HEK293 (cell line): ENCODE measurements around the gene MAST2.

ENCODE experiments used
- BCL11A ChIP-seq: fragments of 450-650 bp; formaldehyde crosslinking; IDR thresholded peaks from 2 replicates; pipeline ENCODE4 v1.5.1; 2016; ENCODE audit warnings: low read depth, missing biosample characterization, missing genetic modification characterization
- ZNF501 ChIP-seq: fragments of 450-650 bp; formaldehyde crosslinking; IDR thresholded peaks from 2 replicates; pipeline ENCODE4 v1.5.1; 2016; ENCODE audit warnings: missing biosample characterization, missing genetic modification characterization
- TF ChIP-seq, protein P1 (sequence below): fragments of 450-650 bp; formaldehyde crosslinking; IDR thresholded peaks from 2 replicates; pipeline ENCODE4 v1.5.1; 2016; ENCODE audit warnings: missing biosample characterization, missing genetic modification characterization

DNA sequence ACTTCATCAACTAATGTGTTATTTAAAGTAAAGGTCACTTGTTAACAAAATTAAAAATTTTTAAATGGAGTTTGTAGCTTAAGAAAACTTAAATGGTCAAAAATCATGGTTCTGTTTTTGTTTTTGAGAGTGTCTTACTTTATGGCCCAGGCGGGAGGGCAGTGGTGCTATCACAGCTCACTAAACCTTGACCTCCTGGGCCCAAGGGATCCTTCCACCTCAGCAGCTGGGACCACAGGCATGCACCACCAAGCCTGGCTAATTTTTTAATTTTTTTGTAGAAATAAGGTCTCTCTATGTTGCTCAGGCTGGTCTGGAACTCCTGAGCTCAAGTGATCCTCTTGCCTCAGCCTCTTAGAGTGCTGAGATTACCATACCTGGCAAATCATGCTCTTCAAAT is 111.4 kb downstream of the MAST2 start:
- TF ChIP-seq ZNF501 (tag by site-specific recombination) = no peak
- TF ChIP-seq, protein P1, sequence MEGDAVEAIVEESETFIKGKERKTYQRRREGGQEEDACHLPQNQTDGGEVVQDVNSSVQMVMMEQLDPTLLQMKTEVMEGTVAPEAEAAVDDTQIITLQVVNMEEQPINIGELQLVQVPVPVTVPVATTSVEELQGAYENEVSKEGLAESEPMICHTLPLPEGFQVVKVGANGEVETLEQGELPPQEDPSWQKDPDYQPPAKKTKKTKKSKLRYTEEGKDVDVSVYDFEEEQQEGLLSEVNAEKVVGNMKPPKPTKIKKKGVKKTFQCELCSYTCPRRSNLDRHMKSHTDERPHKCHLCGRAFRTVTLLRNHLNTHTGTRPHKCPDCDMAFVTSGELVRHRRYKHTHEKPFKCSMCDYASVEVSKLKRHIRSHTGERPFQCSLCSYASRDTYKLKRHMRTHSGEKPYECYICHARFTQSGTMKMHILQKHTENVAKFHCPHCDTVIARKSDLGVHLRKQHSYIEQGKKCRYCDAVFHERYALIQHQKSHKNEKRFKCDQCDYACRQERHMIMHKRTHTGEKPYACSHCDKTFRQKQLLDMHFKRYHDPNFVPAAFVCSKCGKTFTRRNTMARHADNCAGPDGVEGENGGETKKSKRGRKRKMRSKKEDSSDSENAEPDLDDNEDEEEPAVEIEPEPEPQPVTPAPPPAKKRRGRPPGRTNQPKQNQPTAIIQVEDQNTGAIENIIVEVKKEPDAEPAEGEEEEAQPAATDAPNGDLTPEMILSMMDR (tag by site-specific recombination) = no peak
- no peak for TF ChIP-seq BCL11A (tag by site-specific recombination)
